NCI-H2107 treated with DMSO at 0.1 percent for 48 hours (cell line): Measurements from ENCODE around the gene ZNF536.

Source experiments
- DNase-seq: peaks from one replicate; lab custom pipeline; 2025; ENCODE audit not compliant: unreplicated experiment; lab: John Stamatoyannopoulos, UW

The ZNF536 gene

GRCh38 chr19:30371960-30372824 lies at the start of gene ZNF536:
TSS of gene ZNF536 (plus strand) at chr19:30372384. CDS start at chr19:30443563, 71,179 bp downstream.
- no peak for DNase-seq

DNA sequence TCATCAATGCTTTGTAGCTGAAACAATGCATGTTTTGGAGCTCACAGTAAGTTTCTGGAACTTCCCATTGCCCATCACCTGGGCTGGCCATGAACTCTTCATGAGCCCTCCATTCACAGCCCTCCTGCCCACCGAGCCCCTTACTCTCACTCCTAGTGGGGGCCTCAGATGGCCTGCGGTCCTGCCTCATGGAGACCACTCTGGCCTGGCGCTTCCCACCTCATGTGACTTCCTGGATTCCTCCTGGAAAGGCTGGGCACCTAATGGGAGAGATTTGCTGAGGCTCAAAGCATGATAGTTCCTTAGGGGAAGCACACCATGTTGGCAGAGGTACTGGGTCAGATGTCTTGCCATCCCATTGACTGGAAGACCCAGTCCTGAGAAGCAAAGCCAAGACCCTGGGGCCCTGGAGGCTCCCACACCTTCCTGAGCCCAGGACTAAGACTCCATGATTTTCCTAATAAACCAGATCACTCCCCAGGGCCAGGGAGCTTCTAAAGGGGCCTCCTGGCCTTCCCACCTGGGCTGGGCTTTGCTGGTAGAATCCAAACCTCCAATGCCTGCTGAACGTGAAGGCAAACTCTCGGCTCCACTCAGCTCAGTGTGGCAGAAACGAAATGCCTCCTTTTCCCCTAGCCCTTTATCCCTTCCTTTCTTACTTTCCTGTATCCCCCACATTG lies 49.4 kb upstream of the ZNF536 start:
- DNase-seq, result no peak

GRCh38 chr19:30323904-30324303 lies 48.3 kb upstream of the ZNF536 start:
- DNase-seq, result no peak

DNA sequence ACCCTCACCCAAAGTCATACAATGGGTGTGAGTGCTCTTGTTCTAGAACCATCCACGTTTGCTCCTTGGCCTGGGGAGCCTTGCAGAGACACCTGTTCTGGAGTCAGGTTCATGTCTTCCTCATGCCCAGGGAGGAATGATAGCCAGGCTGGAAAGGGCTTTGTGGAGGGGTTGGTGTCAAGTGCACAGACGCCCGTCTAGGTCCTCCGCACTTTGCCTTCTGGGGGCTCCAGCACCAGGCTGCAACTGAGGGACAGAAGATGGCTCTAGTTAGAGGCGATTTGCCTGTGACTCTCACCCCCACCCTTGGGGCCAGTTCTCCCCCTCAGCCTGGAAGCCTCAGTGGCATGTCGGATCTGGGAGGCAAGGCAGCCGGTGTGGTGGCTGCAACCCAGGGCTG lies 47.2 kb upstream of the ZNF536 start:
- no peak for DNase-seq

DNA sequence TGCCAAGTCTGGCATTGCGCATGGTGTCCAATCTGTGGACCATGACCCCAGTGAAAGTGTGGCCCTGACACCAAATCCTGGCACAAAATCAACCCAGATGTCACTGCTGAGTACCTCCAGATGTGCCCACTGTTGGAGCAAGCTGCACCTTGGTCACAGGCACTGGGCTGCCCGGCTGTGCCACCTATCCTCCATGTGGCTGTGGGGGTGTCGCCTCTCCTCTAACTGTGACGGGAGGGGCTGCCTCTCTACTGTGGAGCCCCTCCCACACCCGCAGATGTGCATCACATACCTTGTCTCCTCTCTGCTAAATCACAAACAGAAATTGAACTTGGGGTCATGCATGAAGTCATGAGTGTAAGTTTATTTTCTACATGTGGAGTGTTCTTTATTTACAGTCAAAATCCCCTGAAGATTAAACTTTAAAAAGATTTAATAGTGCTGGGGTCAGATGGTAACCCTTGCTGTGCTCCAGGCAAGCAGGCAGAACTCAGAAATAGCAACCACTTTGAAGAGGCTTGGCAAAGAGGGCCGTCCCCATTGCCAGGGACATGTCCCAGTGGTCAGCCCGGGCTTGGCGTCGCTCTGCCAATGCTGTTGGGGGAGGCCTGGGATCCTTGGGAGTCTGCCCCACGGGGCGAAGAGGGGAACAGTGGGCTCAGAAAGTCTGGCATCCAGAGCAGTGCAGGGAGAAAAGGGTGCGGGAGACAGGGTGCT lies 46.4 kb upstream of the ZNF536 start:
- no peak for DNase-seq

DNA sequence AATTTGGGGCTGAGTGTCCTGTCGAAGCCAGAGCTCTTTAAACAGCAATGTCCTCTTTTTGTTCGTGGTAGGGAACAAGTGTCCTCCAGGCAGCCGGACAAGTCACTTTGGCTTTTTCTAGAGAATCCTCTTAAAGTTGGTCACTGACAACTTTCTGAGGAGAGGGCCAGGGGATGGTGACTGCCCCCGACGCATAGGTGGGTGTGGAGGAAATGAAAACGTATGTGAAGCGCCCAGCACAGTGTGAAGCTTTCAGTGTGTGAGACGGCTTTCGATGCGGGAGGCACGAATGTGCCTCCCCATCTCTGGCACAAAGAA lies 45.8 kb upstream of the ZNF536 start:
- no peak for DNase-seq

GRCh38 chr19:30327331-30327730 lies 44.9 kb upstream of the ZNF536 start:
- DNase-seq, result no peak

DNA sequence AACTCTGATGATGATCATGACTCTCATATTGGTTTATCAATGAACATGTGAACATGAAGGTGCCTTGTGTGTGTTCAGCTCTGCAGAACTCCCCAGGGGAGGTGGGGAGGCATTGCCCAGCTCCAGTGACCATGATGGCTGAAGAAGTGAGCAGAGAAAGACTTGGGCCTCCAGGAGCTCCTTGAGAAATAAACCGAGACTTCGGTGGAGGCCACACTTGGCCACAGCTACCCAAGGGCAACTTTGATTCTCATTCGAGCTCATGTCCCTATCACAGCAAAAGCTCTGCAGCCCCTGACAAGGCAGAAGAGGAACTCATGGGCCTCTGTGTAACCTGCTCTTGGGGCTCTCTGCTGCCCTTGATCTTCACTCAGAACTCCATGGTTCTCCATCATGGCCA lies 44.1 kb upstream of the ZNF536 start:
- DNase-seq, result no peak

GRCh38 chr19:30330266-30330665 lies 41.9 kb upstream of the ZNF536 start:
- DNase-seq, result no peak

GRCh38 chr19:30332445-30333234 lies 39.5 kb upstream of the ZNF536 start:
- no peak for DNase-seq

GRCh38 chr19:30333291-30334065 lies 38.7 kb upstream of the ZNF536 start:
- DNase-seq, result no peak

DNA sequence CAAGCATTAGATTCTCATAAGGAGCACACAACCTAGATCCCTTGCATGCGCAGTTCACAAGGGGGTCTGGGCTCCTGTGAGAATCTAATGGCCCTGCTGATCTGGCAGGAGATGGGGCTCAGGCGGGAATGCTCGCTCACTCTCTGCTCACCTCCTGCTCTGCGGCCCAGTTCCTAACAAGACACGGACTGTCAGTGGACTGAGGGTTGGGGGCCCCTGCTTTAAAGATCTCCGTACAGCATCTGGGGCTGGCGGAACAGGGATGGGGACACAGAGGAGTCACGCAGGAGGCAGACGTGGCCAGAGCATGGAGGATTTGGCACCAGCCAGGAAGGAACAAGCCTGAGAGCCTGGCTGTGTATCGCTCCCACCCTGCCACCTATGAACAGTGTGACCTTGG lies 37.3 kb upstream of the ZNF536 start:
- DNase-seq, result no peak

DNA sequence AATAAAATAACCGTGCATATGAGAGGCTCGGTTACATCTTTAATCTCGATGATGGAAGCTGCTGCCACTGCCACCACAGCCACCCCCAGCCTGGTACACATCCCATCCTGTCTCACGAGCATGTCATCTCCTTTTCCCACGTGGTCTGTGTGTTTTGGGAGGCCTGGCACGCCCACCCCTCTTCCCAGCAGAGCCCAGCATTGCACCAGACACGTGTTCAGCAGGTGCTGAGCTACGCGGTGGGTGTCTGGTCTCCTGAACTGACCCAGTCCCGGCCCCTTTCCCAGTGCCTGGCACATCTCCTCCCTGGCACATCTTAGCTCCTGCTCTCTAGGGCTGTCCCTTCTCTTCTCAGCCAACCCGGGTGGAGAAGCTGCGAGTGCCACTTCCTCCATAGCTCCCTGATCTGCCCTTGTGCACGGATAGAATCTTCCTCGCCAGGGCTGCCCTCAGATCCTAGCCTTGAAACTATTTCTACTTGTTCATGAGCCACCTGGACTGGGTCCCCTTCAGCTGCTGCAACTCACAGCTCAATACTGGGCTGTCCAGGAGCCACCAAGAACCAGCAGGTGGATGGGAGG lies 36.8 kb upstream of the ZNF536 start:
- no peak for DNase-seq

GRCh38 chr19:30336290-30336689 lies 35.9 kb upstream of the ZNF536 start:
- DNase-seq, result no peak

- DNase-seq, result no peak
Measured at GRCh38 chr19:30338041-30338456, 34.1 kb upstream of the ZNF536 start.

DNA sequence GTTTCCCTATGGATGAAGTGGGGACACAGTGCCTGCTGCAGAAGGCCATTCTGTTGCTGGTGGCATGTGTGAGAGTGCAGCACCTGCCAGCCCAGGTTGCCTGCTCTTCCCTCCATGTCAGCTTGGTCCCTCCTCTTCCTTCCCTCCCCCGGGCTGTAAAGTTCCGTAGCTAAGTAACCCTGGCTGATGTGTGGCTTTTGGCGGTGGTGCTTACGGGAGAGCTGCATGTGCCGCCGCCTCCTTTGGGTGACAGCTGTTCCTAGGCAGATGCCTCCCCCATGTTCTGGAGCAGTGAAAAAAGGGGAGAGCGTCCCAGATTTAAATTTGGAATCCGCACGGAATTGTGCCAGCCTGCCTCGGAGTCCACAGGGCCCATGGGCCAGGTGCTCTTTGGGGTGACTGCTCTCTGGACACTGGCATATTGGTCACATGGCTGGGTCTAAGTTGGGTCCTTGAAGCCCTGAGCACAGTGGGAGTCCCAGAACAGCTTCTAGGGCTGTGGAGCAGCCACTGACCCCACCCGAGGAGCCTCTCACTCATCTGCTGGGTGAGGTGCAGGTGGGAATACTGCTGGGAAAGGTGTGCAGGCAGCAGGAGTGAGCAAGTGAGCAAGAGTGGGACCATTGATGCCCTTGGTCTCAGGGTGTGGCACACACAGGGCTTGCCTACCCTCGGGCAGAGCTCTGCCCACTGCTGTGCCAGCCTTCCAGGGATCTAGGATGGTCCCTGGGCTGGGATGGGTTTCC lies 33.1 kb upstream of the ZNF536 start:
- DNase-seq, result no peak

DNA sequence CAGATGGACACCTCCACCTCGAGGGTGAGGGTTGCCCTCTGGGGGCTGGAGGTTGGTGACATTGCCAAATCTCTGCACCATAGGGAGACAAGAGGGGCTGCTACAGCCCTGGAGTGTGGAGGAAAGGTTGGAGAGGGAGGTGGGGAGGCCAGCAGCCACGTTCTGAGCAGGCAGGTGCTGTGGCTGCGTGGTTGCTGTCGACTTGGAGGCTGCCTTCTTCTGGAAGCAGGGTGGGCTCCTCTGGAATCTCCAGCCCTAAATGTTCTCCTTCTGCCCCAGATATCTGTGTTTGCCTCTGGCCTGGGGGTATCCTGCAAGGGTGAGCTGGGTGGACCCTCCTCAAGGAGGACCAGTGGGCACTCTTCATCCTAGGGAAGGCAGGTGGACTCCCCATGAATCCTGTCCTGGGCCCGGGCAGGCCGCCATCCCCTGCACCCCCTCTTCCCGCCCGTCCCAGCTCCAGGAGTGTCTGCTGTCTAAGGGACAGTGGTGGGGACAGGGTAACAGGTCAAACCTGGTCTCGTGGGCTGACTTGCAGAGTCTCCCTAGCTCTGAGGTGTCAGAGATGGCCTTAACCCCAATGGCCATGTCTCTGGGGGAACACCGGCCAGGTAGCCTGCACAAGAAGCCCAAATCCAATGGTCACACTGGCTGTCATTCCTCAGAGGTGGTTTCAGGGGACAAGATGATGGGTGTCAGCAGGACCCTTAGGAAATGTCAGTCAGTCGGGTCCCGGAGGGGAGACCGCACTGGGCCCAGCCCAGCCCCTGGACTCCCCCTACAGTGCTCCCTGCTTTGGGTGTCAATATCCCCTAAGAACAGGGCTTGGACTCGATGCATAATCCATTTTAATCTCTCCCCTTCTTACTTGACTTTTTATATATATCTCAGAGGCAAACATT lies 32.3 kb upstream of the ZNF536 start:
- DNase-seq, result no peak
